GM21360 (cell line): ENCODE data around the gene VPS54.

Source experiments
- ATAC-seq: cut with Tn5 transposase; IDR thresholded peaks from one replicate; pipeline ENCODE4 v1.9.1; 2021; ENCODE audit warnings: mild to moderate bottlenecking, moderate library complexity; ENCODE audit not compliant: unreplicated experiment

Gene VPS54, protein sequence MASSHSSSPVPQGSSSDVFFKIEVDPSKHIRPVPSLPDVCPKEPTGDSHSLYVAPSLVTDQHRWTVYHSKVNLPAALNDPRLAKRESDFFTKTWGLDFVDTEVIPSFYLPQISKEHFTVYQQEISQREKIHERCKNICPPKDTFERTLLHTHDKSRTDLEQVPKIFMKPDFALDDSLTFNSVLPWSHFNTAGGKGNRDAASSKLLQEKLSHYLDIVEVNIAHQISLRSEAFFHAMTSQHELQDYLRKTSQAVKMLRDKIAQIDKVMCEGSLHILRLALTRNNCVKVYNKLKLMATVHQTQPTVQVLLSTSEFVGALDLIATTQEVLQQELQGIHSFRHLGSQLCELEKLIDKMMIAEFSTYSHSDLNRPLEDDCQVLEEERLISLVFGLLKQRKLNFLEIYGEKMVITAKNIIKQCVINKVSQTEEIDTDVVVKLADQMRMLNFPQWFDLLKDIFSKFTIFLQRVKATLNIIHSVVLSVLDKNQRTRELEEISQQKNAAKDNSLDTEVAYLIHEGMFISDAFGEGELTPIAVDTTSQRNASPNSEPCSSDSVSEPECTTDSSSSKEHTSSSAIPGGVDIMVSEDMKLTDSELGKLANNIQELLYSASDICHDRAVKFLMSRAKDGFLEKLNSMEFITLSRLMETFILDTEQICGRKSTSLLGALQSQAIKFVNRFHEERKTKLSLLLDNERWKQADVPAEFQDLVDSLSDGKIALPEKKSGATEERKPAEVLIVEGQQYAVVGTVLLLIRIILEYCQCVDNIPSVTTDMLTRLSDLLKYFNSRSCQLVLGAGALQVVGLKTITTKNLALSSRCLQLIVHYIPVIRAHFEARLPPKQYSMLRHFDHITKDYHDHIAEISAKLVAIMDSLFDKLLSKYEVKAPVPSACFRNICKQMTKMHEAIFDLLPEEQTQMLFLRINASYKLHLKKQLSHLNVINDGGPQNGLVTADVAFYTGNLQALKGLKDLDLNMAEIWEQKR

DNA sequence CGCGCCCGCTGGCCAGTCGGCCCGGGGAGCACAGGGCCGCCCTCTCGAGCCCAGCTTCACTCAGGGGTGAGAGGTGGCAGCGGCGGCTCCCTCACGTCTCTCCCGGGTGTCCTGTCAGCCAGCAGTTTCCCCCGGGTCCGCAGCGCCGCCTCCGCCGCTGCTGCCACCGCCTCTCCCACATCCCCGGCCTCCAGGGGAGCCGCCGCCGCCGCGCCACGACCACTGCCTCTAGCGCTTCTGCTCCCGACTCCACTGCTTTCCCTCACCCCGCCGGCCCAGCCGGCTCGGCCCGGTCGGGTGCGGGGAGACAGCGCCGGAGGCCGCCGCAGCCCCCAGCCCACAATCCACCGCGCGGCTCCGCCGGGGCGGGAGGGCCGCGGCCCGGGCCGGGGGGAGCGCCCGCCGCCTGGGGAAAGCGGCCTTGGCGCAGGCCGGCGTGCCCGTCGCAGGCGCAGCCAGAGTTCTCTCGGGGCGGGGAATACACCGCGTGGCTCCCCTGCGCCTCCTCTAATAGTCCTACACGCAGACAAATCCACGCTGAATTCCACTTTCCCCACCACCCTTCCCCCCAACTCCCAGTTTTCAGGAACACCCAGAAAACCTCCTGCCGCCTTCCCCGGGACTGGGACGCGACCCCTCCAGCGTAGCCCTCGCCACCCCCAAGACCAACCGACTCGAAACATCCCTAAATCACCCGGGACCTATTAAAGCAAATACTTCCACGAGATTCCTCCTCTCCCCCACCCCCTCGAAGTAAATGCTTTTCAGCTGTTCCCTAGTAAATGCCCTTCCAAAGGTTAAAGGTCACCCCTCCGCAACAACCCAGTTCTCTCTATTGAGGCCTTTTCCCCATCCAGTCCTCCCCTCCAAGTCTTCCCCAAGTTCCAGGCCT, at the start of gene VPS54:
TSS of gene VPS54 (minus strand) at position 346 of the 892 bp plus-strand sequence. CDS start 35,429 bp downstream, outside the sequence.
- peak; percentile 52 for ATAC-seq

DNA sequence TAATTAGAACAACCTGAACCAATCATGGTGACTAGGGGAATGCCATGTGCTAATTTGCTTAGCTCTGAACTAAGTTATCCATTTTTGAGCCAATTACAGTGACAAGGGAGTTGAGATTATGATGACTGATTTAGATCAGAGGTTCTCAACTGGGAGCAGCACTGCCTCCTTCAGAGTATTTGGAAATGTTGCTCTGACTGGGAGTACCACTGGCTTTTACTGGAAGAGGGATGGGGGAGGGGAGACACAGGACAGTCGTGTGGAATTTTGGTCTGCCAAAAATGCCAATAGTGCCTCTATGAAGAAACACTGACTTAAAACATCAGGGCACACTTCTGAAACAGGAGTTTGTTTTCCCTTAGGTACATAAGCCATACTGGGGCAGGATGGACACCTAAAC, 48.1 kb upstream of the VPS54 start:
- ATAC-seq = no peak

DNA sequence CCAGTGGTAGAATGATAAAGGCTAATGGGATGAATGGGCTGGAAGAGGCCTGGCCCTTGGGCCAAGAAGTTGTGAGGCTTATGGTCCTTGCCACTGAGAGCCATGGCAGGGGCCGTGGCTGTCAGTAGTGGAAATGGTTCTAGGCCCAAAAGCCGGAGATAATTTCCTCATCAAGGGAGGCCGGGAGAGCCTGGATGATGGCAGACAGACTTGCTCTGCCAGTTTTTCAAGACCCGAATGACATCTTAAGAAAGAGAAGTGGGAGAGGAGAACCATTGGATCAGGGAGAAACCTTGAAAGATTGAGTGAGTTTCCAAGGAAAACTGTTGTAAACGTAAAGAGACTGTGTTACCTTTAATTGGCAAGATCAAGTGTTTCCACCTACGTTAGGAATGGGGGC, 46.3 kb upstream of the VPS54 start:
- ATAC-seq = no peak

DNA sequence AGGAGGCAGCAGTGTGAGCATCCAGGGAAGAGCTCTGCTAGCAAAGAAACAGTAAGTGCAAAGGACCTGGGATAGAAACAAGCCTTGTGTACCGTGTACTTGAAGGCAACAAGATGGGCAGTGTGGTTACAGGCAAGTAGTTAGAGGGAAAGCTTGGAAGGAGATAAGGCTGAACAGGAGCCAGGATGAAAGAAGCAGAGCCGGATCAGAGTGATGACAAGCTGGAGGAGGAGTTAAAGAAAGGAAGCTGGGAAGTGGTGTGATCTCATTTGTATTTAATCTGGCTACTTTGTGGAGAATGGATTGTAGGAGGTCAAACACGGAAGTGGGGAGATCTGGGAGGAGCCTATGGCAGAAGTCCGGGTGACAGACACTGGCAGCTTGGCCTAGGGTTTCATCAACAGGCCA, 44.7 kb upstream of the VPS54 start:
- no peak for ATAC-seq

DNA sequence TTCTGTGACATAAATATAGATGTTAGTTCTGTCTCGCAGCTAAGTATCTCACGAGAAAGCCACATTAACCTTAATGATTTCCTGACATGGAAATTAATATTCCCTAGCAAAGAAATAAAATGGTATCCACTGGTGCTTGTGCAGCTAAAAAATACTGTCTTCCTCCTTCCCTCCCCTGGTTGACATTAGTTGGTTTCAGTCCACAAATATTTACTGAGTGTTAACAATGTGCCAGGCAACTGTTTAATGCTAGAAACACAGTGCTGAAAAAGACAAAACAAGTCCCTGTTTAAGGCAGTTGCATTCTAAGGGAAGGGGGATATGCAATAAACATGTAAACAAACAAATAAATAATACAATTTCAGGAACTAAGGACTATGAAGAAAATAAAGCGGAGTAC, 44.2 kb upstream of the VPS54 start:
- no peak for ATAC-seq

DNA sequence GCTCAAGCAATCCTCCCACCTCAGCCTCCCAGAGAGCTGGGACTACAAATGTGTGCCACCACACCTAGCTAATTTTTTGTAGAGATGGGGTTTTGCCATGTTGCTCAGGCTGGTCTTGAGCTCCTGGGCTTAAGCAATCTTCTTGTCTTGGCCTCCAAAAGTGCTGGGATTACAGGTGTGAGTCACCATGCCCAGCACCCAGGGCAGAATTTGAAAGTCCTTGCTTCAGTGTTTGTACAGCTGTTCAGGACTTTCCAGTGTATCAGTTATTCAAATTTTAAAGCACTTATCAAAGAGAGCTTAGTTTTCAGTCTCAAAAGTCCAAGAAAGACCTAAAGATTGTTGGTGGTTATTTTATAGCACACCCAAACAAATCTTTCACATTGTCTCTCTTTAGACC, 43.6 kb upstream of the VPS54 start:
- ATAC-seq = no peak

DNA sequence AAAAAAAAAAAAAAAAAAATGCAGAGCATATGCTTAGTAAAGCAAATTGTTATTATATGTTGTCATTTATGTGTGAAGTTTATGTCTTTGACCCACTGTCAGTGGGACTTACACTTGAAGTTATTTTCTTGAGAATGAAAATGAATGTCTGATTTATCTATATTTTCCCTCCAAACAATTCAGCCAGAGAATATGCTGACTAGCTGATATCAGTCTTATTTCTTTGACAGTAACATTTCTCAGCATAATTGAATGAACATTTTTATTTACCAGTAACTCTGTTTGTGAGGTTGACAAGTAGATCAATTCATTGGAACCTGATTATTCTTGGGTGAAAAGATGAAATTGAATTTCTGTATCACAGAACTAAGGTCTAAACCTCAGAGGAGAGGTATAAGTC, 40.0 kb upstream of the VPS54 start:
- ATAC-seq = no peak

DNA sequence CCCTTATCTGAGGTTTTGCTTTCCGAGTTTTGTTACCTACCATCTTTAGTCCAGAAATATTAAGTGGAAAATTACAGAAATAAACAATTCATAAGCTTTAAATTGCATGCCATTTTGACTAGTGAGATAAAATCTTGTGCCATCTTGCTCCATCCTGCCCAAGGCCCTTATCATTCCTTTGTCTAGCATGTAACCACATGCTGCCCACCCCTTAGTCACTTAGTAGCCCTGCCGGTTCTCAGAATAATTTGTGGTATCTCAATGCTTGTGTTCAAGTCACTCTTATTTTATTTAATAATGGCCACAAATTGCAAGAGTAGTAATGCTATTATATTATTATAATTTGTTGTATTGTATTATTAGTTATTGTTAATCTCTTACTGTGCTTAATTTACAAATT, 36.8 kb upstream of the VPS54 start:
- ATAC-seq = no peak

DNA sequence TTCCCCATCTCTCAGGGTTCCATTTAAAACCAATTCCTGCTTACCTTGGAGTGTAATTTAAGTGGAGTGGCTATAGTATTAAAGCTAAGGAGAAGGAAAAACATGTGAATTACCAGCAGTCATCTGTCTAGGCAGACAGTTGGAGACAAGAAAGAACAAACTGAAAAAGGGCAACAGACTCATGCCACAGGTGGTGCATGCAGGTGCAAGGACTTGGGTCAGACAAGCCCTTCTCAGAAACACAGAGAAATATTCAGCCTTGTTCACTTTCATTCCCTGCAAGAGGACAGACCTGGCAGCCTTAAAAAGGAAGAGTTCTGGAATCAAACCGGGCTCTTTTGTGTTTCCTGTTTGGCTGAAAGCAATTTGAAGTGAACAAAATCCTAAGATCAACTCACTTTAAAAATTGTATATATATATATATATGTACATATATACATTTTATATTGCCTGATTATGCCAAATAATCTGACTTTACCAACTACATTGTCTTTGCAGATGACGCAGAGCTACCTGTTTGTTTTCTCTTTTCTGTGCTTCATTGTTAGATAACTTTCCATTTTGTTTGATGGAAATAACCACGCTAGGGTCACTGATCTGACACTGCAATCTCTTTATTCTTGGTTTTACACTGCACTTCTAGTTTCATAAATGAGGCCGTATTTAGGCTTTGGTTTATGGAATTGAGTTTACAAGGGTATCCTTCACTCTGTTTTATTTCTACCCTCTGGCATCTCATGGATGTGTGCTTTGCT, 35.1 kb upstream of the VPS54 start:
- no peak for ATAC-seq

DNA sequence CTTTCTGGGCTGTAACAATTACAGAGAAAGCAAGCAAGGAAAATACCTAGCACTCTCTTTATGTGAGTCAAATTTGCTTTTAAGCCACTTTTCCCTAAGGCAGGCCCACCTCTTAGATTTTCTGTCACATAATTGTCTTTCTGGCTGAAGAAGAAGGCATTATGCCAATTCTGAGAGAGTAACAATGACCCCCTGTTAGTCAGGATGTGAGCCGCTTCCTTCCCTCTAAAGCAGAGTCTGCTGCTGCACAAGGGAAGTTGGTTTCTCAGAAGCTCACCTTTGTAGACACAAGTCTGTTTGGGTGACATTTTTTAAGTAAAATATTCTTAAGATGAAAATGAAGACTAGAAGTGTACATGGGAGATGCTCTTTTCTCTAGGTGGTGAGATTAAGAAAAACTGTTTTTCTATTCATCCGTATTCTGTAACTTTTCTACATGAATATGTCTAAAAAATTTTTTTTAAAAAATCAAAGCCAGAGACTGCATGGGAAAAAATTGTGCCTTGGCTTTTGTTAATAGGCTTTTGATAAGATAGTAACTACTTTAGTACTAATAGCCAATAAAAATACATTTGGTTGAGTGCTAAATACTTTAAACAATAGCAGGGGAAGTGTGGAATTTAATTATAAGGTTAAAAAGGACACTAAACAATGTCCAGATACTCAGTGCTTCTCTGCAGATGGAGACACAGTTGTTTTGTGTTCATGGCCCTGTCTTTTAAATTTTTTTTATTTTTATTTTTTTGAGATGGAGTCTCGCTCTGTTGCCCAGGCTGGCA, 33.4 kb upstream of the VPS54 start:
- no peak for ATAC-seq

DNA sequence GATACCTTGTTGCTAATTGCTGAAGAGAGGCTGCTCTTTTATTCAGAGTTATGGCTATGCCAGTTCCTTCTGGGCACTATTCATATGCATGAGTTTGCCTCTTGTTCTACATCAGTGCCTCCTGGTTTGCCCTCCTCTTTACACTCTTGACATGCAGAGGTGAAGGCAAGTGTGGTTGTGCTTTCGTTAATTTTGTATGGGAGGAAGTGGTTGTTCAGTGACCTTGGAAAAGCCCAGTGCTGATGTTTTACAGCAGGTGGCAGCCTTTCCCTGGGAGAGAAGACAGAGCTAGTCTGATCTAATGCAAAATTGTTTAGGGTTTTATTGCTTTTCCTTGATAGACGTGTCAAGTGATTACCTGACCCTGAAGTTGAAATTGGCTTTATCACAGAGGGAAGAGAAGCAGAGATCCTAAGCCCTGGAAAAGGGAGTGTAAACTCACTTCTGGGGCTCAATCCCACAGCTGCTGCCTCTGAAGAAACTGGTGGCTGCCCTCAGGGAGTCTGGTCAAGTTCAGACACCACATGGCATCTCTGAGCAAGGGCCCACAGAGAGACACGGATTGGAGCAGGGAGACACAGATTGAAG, 30.5 kb upstream of the VPS54 start:
- peak; percentile 76 for ATAC-seq

DNA sequence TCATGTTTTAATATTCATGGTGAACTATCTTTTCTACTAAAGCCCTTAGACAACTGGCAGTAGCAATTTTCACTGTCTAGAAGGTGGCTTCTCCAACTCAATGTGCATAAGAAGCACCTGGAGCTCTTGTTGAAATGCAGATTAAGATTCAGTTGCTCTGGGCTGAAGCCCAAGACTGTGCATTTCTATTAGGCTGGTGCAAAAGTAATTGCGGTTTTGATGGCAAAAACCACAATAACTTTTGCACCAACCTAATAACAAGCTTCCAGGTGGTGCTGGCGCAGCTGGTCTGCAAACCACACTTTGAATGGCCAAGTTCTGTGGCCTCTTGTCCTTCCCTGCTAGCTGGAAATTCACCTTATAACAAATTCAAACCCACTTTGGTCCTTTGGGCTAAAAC, 26.7 kb upstream of the VPS54 start:
- no peak for ATAC-seq

DNA sequence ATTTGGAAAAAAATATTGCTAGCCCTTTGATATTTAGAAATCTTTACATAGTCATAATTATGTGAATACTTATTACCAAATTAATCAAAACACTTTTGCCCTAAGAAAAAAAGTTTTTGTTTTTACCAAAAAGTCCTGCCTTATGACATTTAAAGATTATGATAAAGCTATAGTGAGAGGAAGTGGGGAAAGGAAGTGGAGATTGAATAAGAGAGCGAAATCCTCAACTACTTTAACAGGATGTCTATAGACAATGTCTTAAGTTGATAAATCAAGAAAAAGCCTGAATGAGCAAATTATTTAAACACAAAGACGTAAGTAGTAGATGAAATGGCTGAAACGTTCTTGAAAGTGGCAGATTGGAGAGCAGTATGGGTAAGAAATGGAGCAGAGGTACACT, 20.9 kb upstream of the VPS54 start:
- no peak for ATAC-seq

DNA sequence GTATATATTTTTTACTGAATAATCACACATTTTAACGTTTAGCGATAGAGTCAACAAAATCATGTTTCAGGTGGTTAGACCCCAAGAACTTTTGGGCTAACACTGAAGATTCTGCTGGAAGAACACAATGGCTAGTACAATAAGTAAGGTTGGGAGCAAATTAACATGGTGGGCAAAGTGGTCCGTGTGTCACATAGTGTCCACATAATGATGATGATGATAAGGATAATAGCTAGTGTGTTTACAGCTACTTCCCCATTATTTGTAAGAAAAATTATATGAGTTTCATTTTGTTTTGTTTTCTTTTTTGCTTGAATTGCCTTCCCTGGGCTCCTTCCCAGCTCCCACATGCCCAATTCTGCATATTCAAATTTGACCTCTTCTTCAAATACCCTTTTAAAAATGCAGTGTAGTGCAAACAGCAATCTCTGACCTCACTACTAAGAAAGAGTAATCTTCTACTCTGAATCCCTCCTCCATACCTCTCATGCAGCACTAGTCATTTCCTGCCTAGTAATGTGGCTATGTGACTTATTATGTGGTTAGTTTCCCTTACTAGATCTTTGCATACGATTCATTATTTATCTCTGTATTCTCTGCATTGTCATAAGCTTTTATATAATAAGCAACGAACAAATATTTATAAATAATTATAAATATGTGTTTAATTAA, 16.9 kb upstream of the VPS54 start:
- peak; percentile 84 for ATAC-seq

DNA sequence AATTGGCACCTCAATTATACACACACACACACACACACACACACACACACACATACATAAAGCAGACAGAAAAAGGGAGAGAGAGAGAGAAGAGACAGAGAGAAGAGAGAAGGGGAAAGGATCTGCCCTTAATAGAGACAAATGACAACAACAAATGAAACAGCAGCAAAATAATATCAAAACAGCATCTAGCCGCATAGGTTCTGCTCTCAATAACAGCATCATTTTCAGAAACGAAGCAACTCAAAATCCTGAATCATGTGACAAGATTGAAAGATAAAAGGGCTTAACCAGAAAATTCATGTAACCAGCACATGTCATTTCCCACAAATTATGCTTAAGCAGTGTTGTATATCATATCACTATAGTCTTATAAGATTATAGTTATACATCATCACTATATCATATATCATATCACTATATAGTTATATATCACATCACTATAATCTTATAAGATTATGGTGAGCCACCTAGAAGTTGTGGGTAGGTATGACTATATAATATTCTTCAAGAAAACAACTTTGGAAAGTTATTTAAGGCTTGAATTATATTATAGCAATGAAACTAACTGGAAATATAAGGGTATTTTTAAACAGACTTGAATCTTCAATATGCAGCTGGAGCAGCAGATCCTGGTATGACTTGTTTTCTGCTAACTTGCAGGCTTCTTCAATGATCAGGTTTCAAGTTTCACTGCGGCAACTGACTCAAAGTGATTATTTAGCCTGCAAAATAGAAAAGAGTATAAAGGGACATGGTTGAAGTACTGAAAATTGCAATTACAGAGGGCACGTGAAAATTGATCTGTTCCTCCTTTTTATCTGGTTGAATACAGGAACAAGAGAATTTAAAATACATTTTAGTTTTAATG, 16.1 kb upstream of the VPS54 start:
- ATAC-seq = no peak

DNA sequence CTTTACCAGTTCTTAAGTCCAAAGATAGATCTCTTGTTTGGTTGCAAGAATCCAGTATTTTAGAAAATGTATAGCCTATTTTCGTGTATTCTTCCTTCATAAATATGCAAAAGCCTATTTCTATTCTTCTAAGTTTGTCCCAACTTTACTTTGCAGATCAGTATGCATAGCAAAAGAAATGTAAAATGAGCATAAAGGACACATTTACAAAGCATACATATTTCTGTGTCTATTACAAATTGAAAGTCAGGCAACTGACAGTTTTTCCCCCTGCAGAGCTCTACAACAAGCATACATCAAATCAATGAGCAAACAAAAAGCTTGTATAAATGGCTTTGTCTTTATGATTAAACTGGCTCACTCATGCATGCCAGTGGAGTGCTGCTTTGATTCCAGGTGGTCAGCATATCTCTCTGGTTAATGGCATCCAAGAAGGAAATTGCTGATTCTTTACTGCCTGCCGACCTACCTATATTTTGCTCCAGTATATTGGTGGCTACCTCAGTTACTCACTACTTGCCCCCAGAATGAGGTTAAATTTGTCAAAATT, 10.0 kb upstream of the VPS54 start:
- ATAC-seq = no peak

DNA sequence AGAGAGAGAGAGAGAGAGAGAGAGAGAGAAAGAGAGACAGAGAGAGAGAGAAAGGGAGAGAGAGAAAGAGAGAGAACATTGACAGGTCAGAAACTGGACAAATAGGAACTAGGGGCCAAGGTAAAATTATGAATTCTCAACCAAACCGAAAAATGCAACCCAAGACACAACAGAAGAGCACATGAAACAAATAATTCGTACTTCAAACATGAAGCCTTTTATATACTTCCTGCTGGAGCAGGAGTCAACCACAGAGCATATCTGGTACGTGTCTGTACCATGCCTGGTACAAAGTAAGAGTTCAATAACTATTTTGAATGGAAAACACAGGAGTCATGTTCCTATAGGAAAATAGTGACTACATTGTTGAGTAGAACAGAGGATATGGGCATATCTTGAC, 6.5 kb upstream of the VPS54 start:
- no peak for ATAC-seq
